GM12878 (cell line): ENCODE measurements around the gene FRAS1. TPM values are rescaled to one million over a fixed set of nuclear protein-coding genes. Genes with fewer than 3 reads are reported as not detected.

Experiments used
- ATAC-seq: fragments of 200-7000 bp; cut with Tn5 transposase; 3 replicates; pipeline ENCODE4 v1.9.1; 2020; ENCODE audit warnings: mild to moderate bottlenecking, moderate library complexity
- BruUV-seq: library from RNA; stranded (reverse); fragments of 400-500 nt; replicated peaks from 2 replicates; lab custom pipeline; 2021; lab: Mats Ljungman, UMichigan
- CTCF ChIA-PET: fragments of 300-600 bp; sonication (Branson Sonifier 250); formaldehyde crosslinking; extraction: SDS; loops from one replicate; lab custom pipeline; 2021; ENCODE audit warnings: inconsistent platforms; lab: Yijun Ruan, JAX
- POLR2A ChIA-PET: fragments of 350-600 bp; formaldehyde crosslinking; extraction: SDS; loops from one replicate; lab custom pipeline; 2021; ENCODE audit warnings: inconsistent platforms; lab: Charles Lee
- RAD21 ChIA-PET: fragments of 300-600 bp; sonication (Branson Sonifier 250); formaldehyde crosslinking; loops from one replicate; lab custom pipeline; 2023; ENCODE audit warnings: antibody characterized with exemption; ENCODE audit not compliant: unreplicated experiment; lab: Charles Lee
- SMC1A ChIA-PET: fragments of 300-600 bp; sonication (Branson Sonifier 250); formaldehyde crosslinking; loops from one replicate; lab custom pipeline; 2023; ENCODE audit not compliant: unreplicated experiment, uncharacterized antibody; lab: Charles Lee
- DNase-seq: peaks from one replicate; pipeline ENCODE4 v3.0.0-alpha.2; 2011; ENCODE audit warnings: low read depth, low spot score
- FAIRE-seq: peaks from 3 replicates; lab custom pipeline; 2011; peaks lifted over from hg19 to GRCh38; lab: Jason Lieb, UNC
- H2AFZ ChIP-seq: 2 replicates; pipeline ENCODE4 v1.6.0; 2011; ENCODE audit warnings: low read depth, low read length, control low read depth; ENCODE audit not compliant: control insufficient read depth
- H3K27ac ChIP-seq: 2 replicates; pipeline ENCODE4 v1.5.1; 2011; ENCODE audit warnings: control low read depth; ENCODE audit not compliant: control insufficient read depth, insufficient read depth
- H3K27me3 ChIP-seq, 2 experiments: replicated peaks in 1 of 2; 2 replicates each; pipeline versions ENCODE4 v1.6.0 to v1.6.1; 2011; ENCODE audit warnings: low read length in 1 of 2; ENCODE audit not compliant: control insufficient read depth in 2 of 2, insufficient read depth in 2 of 2
- H3K36me3 ChIP-seq, 2 experiments: 2 replicates each; pipeline ENCODE4 v1.5.1; 2011; ENCODE audit warnings: low read length in 1 of 2; ENCODE audit not compliant: control insufficient read depth in 2 of 2, insufficient read depth in 2 of 2
- H3K4me1 ChIP-seq: 2 replicates; pipeline ENCODE4 v1.6.1; 2011; ENCODE audit warnings: mild to moderate bottlenecking, low read length, moderate library complexity, mixed read lengths; ENCODE audit not compliant: control insufficient read depth, insufficient read depth
- H3K4me2 ChIP-seq: 2 replicates; pipeline ENCODE4 v1.6.0; 2011; ENCODE audit warnings: control low read depth; ENCODE audit not compliant: control insufficient read depth, insufficient read depth
- H3K4me3 ChIP-seq: fragments of 200-600 bp; sonication (generic); 2 replicates; pipeline ENCODE4 v1.5.1; 2016
- H3K79me2 ChIP-seq: 2 replicates; pipeline ENCODE4 v1.6.0; 2011; ENCODE audit warnings: low read length; ENCODE audit not compliant: control insufficient read depth, insufficient read depth
- H3K9ac ChIP-seq: 2 replicates; pipeline ENCODE4 v1.8.0; 2011; ENCODE audit warnings: low read length, control low read depth, mixed read lengths; ENCODE audit not compliant: control insufficient read depth, insufficient read depth
- H3K9me3 ChIP-seq: replicated peaks from 3 replicates; pipeline ENCODE4 v1.5.1; 2011; ENCODE audit warnings: mild to moderate bottlenecking, low read length; ENCODE audit not compliant: control insufficient read depth, insufficient read depth
- H4K20me1 ChIP-seq: 2 replicates; pipeline ENCODE4 v1.6.0; 2011; ENCODE audit not compliant: control insufficient read depth, insufficient read depth
- BHLHE40 ChIP-seq, 2 experiments: fragments of 450-650 bp in 1 of 2; IDR thresholded peaks; 2 replicates each; pipeline ENCODE4 v1.6.1; 2011 to 2017; ENCODE audit warnings: low read depth in 2 of 2, borderline replicate concordance in 1 of 2, improper control_type of control experiment in 1 of 2, low read length in 1 of 2, mild to moderate bottlenecking in 1 of 2
- EZH2 ChIP-seq: IDR thresholded peaks from 2 replicates; pipeline ENCODE4 v1.6.1; 2012; ENCODE audit warnings: low read depth, mild to moderate bottlenecking, control low read depth, inconsistent platforms, low read length, borderline replicate concordance; ENCODE audit not compliant: control insufficient read depth
- HDAC6 ChIP-seq: fragments of 200-600 bp; sonication (generic); IDR thresholded peaks from one replicate; pipeline ENCODE4 v1.8.0; 2017; ENCODE audit warnings: antibody characterized with exemption; ENCODE audit not compliant: unreplicated experiment
- JUND ChIP-seq: IDR thresholded peaks from 2 replicates; pipeline ENCODE4 v1.6.1; 2012; ENCODE audit warnings: low read depth, mild to moderate bottlenecking, low read length, improper control_type of control experiment, moderate library complexity
- MTA3 ChIP-seq: IDR thresholded peaks from 2 replicates; pipeline ENCODE4 v1.6.1; 2012; ENCODE audit warnings: low read length, inconsistent platforms, borderline replicate concordance
- MXI1 ChIP-seq: fragments of 150-350 bp; IDR thresholded peaks from 2 replicates; pipeline ENCODE4 v1.6.1; 2011; ENCODE audit warnings: low read depth, mild to moderate bottlenecking, inconsistent platforms, low read length, improper control_type of control experiment
- MYC ChIP-seq: IDR thresholded peaks from 2 replicates; pipeline ENCODE4 v1.6.1; 2011; ENCODE audit warnings: mild to moderate bottlenecking, low read length, moderate library complexity, inconsistent platforms; ENCODE audit not compliant: insufficient read depth, insufficient replicate concordance, insufficient read length, severe bottlenecking
- RAD51 ChIP-seq: fragments of 450-650 bp; IDR thresholded peaks from 2 replicates; pipeline ENCODE4 v1.6.1; 2016; ENCODE audit warnings: moderate library complexity, mild to moderate bottlenecking, inconsistent platforms
- SMC3 ChIP-seq: IDR thresholded peaks from 2 replicates; pipeline ENCODE4 v1.6.1; 2011; ENCODE audit warnings: low read length, improper control_type of control experiment, borderline replicate concordance
- TCF12 ChIP-seq: IDR thresholded peaks from 2 replicates; pipeline ENCODE4 v1.6.1; 2011; ENCODE audit warnings: low read depth, mild to moderate bottlenecking, low read length
- TCF3 ChIP-seq: IDR thresholded peaks from 2 replicates; pipeline ENCODE4 v1.6.1; 2012; ENCODE audit warnings: low read depth, mild to moderate bottlenecking, low read length, borderline replicate concordance; ENCODE audit not compliant: insufficient read depth
- WGBS: methylation state at CpG from one replicate; pipeline ENCODE4 v1.1.6; 2016; ENCODE audit warnings: low lambda C conversion rate; ENCODE audit not compliant: insufficient replicate concordance, insufficient coverage; ENCODE audit errors: missing lambda C conversion rate; 5-methylcytosine and 5-hydroxymethylcytosine counted together
- in situ Hi-C: fragments of 300-500 bp; cut with MboI; formaldehyde crosslinking; loops from 9 replicates; pipeline ENCODE4 v1.14.3; 2018; ENCODE audit warnings: mixed read lengths
- intact Hi-C: fragments of 100-400 bp; cut with micrococcal nuclease; formaldehyde crosslinking; loops from one replicate; pipeline ENCODE4 v1.14.2; 2022; ENCODE audit not compliant: unreplicated experiment
- polyA plus RNA-seq, 11 experiments: library from polyadenylated mRNA; depleted of rRNA in 4 of 11; unstranded in 6 of 11; stranded (reverse) in 5 of 11; fragments of >200 nt; fragmentation: Nextera tagmentation in 4 of 11; fragmentation: Illumina TruSeq in 1 of 11; extraction: Ambion mirVana in 4 of 11; extraction: Trizol in 1 of 11; gene quantifications; 1 replicate in 1 of 11; 2 replicates in 10 of 11; pipeline versions ENCODE4 v1.2.1 to v1.2.3, GENCODE V29; 2011 to 2016; ENCODE audit warnings: inconsistent platforms in 2 of 11, missing spikeins in 2 of 11, low read depth in 1 of 11
- total RNA-seq, 4 experiments: library from RNA; depleted of rRNA in 3 of 4; stranded (reverse); fragments of >200 nt in 3 of 4; fragmentation: Illumina TruSeq in 1 of 4; extraction: Trizol in 1 of 4; gene quantifications; 2 replicates each; pipeline versions ENCODE4 v1.2.1 to v1.2.3, GENCODE V29; 2013 to 2021
- TF ChIP-seq, protein P1 (sequence below): fragments of 450-650 bp; IDR thresholded peaks from 2 replicates; pipeline ENCODE4 v1.6.1; 2017; ENCODE audit warnings: borderline replicate concordance
- TF ChIP-seq, protein P2 (sequence below): fragments of 450-650 bp; IDR thresholded peaks from 2 replicates; pipeline ENCODE4 v1.6.1; 2016; ENCODE audit warnings: mild to moderate bottlenecking, moderate library complexity, borderline replicate concordance
- TF ChIP-seq, protein P3 (sequence below): fragments of 450-650 bp; IDR thresholded peaks from 2 replicates; pipeline ENCODE4 v1.6.1; 2018; ENCODE audit warnings: mild to moderate bottlenecking, low read depth, moderate library complexity; ENCODE audit not compliant: partially characterized antibody

The FRAS1 gene
- total and polyA plus RNA-seq, 10 of the 15 experiments (the other 5 are each of a cell fraction or from before 2014, with no cell fraction given): 0.08 to 11.7 (median 0.20) TPM

DNA sequence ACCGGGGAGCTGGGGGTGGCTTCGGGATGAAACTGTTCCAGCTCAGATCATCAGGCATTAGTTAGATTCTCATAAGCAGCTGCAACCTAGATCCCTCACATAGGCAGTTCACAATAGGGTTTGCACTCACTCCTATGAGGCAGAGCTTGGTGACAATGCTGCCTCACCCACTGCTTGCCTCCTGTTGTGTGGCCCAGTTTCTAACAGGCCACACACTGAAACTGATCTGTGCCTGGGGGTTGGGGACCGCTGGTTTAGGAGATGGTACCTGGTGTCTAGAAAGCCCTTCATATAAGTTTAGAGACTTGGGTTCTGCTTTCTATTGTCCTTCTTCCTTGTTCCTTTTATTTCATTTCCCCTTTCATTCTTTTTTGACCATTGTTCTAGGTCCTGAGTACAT lies 234.2 kb downstream of the FRAS1 start:
- ChIA-PET POLR2A (no interaction called here), SMC1A (interaction anchor here (0.7 to 1.4 kb wide), 3 partner anchors 9 to 230 kb away, joined by 3 to 5 read pairs (median 4); no protein-coding TSS in a partner anchor), CTCF (no interaction called here), RAD21 (interaction anchor here (0.6 to 1.8 kb wide), 2 partner anchors 157 to 232 kb away, joined by 3 to 7 read pairs; no protein-coding TSS in a partner anchor)
- TF ChIP-seq TCF3 (no peak), BHLHE40 (IDR thresholded peaks at IDR 0.05; ENCODE audit: borderline replicate concordance in 1 of 2, low read depth in 2 of 2, low read length in 1 of 2) (no peak), TCF12 (no peak), RAD51 (no peak), MXI1 (no peak), HDAC6 (no peak), MTA3 (no peak), SMC3 (no peak), JUND (no peak), EZH2 (no peak), MYC (no peak)
- TF ChIP-seq, protein P1, sequence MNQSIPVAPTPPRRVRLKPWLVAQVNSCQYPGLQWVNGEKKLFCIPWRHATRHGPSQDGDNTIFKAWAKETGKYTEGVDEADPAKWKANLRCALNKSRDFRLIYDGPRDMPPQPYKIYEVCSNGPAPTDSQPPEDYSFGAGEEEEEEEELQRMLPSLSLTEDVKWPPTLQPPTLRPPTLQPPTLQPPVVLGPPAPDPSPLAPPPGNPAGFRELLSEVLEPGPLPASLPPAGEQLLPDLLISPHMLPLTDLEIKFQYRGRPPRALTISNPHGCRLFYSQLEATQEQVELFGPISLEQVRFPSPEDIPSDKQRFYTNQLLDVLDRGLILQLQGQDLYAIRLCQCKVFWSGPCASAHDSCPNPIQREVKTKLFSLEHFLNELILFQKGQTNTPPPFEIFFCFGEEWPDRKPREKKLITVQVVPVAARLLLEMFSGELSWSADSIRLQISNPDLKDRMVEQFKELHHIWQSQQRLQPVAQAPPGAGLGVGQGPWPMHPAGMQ: no peak
- TF ChIP-seq, protein P2, sequence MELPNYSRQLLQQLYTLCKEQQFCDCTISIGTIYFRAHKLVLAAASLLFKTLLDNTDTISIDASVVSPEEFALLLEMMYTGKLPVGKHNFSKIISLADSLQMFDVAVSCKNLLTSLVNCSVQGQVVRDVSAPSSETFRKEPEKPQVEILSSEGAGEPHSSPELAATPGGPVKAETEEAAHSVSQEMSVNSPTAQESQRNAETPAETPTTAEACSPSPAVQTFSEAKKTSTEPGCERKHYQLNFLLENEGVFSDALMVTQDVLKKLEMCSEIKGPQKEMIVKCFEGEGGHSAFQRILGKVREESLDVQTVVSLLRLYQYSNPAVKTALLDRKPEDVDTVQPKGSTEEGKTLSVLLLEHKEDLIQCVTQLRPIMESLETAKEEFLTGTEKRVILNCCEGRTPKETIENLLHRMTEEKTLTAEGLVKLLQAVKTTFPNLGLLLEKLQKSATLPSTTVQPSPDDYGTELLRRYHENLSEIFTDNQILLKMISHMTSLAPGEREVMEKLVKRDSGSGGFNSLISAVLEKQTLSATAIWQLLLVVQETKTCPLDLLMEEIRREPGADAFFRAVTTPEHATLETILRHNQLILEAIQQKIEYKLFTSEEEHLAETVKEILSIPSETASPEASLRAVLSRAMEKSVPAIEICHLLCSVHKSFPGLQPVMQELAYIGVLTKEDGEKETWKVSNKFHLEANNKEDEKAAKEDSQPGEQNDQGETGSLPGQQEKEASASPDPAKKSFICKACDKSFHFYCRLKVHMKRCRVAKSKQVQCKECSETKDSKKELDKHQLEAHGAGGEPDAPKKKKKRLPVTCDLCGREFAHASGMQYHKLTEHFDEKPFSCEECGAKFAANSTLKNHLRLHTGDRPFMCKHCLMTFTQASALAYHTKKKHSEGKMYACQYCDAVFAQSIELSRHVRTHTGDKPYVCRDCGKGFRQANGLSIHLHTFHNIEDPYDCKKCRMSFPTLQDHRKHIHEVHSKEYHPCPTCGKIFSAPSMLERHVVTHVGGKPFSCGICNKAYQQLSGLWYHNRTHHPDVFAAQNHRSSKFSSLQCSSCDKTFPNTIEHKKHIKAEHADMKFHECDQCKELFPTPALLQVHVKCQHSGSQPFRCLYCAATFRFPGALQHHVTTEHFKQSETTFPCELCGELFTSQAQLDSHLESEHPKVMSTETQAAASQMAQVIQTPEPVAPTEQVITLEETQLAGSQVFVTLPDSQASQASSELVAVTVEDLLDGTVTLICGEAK: no peak
- TF ChIP-seq, protein P3, sequence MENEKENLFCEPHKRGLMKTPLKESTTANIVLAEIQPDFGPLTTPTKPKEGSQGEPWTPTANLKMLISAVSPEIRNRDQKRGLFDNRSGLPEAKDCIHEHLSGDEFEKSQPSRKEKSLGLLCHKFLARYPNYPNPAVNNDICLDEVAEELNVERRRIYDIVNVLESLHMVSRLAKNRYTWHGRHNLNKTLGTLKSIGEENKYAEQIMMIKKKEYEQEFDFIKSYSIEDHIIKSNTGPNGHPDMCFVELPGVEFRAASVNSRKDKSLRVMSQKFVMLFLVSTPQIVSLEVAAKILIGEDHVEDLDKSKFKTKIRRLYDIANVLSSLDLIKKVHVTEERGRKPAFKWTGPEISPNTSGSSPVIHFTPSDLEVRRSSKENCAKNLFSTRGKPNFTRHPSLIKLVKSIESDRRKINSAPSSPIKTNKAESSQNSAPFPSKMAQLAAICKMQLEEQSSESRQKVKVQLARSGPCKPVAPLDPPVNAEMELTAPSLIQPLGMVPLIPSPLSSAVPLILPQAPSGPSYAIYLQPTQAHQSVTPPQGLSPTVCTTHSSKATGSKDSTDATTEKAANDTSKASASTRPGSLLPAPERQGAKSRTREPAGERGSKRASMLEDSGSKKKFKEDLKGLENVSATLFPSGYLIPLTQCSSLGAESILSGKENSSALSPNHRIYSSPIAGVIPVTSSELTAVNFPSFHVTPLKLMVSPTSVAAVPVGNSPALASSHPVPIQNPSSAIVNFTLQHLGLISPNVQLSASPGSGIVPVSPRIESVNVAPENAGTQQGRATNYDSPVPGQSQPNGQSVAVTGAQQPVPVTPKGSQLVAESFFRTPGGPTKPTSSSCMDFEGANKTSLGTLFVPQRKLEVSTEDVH: no peak
- no peaks in the 10 kb centered on the region for H3K9me3 ChIP-seq
- H3K27ac ChIP-seq: no peak overlapping the region
- H3K36me3 ChIP-seq: no peaks in the 10 kb centered on the region
- no peaks in the 10 kb centered on the region for H3K4me1 ChIP-seq
- H3K4me3 ChIP-seq: no peak overlapping the region
- FAIRE-seq (no peak), ATAC-seq (peak; percentile 85), DNase-seq (no peak)
- WGBS: 61% methylated on average over 3 of the region's 3 CpGs
- no peak overlapping the region for H3K9ac ChIP-seq
- in situ Hi-C loops (no loop called here), intact Hi-C loops (loop anchor here (10.0 kb wide), 1 partner anchor 574 kb away; no protein-coding TSS in a partner anchor)
- H3K4me2 ChIP-seq: no peak overlapping the region
- no peaks in the 10 kb centered on the region for H4K20me1 ChIP-seq
- BruUV-seq: no TSS peak
- no peaks in the 10 kb centered on the region for H3K79me2 ChIP-seq
- H3K27me3 ChIP-seq: no peaks in the 10 kb centered on the region
- H2AFZ ChIP-seq: no peak overlapping the region
